Thyroid gland (tissue), 4 donors: ENCODE data around the gene LRMDA. TPM values are rescaled to one million over a fixed set of nuclear protein-coding genes. Genes with fewer than 3 reads are reported as not detected.
"Not testable (repeated sequence)": the region's sequence is repeated elsewhere in the genome, so short reads cannot be mapped to it uniquely, and the experiment has no call there.

Experiments
- DNase-seq, 2 donors: peaks; one replicate each; pipeline ENCODE4 v3.0.0-alpha.2; 2019
- H3K27ac ChIP-seq, 3 donors: fragments of 200-600 bp; sonication (generic); 1 replicate in 2 of 3; 2 replicates in 1 of 3; pipeline ENCODE4 v1.5.1; 2016 to 2019; ENCODE audit warnings: mild to moderate bottlenecking in 1 of 3, moderate library complexity in 1 of 3
- H3K27me3 ChIP-seq: fragments of 200-600 bp; sonication (generic); one replicate; pipeline ENCODE4 v1.5.1; 2019
- H3K36me3 ChIP-seq, 2 donors: fragments of 200-600 bp; sonication (generic); one replicate each; pipeline ENCODE4 v1.5.1; 2016 to 2019
- H3K4me1 ChIP-seq, 2 donors: fragments of 200-600 bp; sonication (generic); one replicate each; pipeline ENCODE4 v1.5.1; 2017 to 2019
- H3K4me3 ChIP-seq, 3 donors: fragments of 200-600 bp; sonication (generic); replicated peaks in 1 of 3; 1 replicate in 2 of 3; 2 replicates in 1 of 3; pipeline ENCODE4 v1.5.1; 2016; ENCODE audit warnings: mild to moderate bottlenecking in 1 of 3
- H3K9me3 ChIP-seq: fragments of 200-600 bp; sonication (generic); one replicate; pipeline ENCODE4 v1.5.1; 2017
- CTCF ChIP-seq, 6 experiments: fragments of 200-600 bp in 3 of 6; fragments of 450-650 bp in 3 of 6; sonication (generic) in 3 of 6; IDR thresholded peaks; one replicate each; pipeline ENCODE4 v1.5.1; 2016 to 2019; ENCODE audit warnings: antibody characterized with exemption in 6 of 6, mild to moderate bottlenecking in 2 of 6, inconsistent platforms in 1 of 6, moderate library complexity in 1 of 6
- POLR2A ChIP-seq, 2 donors: fragments of 450-650 bp; IDR thresholded peaks; one replicate each; pipeline ENCODE4 v1.6.1; 2017; ENCODE audit warnings: antibody characterized with exemption in 2 of 2, mild to moderate bottlenecking in 2 of 2, moderate library complexity in 1 of 2
- WGBS, 2 donors: methylation state at CpG; one replicate each; pipeline ENCODE4 v1.1.5; 2017; 5-methylcytosine and 5-hydroxymethylcytosine counted together
- intact Hi-C: fragments of 100-400 bp; cut with DNase I; formaldehyde crosslinking; loops from one replicate; pipeline ENCODE4 v1.15.1; 2023
- total RNA-seq, 4 donors: library from RNA; depleted of rRNA; stranded (reverse); fragments of >200 nt; gene quantifications; one replicate each; pipeline ENCODE4 v1.2.3, GENCODE V29; 2016

Gene LRMDA
- total RNA-seq, 4 donors from 2014 or later = 16.5 to 31.7 (median 23.2) TPM

GRCh38 chr10:76141376-76141775, 710.0 kb downstream of the LRMDA start:
- intact Hi-C loops = no loop called here
- H3K36me3 ChIP-seq = no peaks in the 10 kb centered on the region
- WGBS, 2 donors = 95 to 96% methylated on average over 3 of the region's 3 CpGs
- H3K9me3 ChIP-seq = no peaks in the 10 kb centered on the region
- H3K27me3 ChIP-seq = no peaks in the 10 kb centered on the region
- peaks cover 0 to 7% of the 10 kb centered on the region in 2 donors for H3K4me1 ChIP-seq
- H3K4me3 ChIP-seq = no peak overlapping the region
- DNase-seq = no peak
- no peak for TF ChIP-seq CTCF (IDR thresholded peaks at IDR 0.05)
- TF ChIP-seq POLR2A (IDR thresholded peaks at IDR 0.05) = no peak
- no peak overlapping the region for H3K27ac ChIP-seq

- H3K36me3 ChIP-seq, intact Hi-C loops, H3K4me3 ChIP-seq, H3K9me3 ChIP-seq, H3K27ac ChIP-seq, H3K27me3 ChIP-seq, DNase-seq: not testable (repeated sequence)
- peaks cover 13 to 15% of the 10 kb centered on the region in 2 donors for H3K4me1 ChIP-seq
- 96 to 100% methylated on average over 8 of the region's 8 CpGs for WGBS, 2 donors
These were observed 716.8 kb downstream of the LRMDA start for GRCh38 chr10:76148217-76148616.

GRCh38 chr10:76149182-76149581, 717.8 kb downstream of the LRMDA start:
- no peak for DNase-seq
- intact Hi-C loops = no loop called here
- Histone ChIP-seq H3K4me1 (peaks cover 13 to 15% of the 10 kb centered on the region in 2 donors), H3K9me3 (no peaks in the 10 kb centered on the region), H3K4me3 (no peak overlapping the region), H3K27me3 (no peaks in the 10 kb centered on the region), H3K36me3 (no peaks in the 10 kb centered on the region), H3K27ac (no peak overlapping the region)
- WGBS, 2 donors = 94 to 97% methylated on average over 1 of the region's 1 CpG
- TF ChIP-seq CTCF (IDR thresholded peaks at IDR 0.05) = no peak
- TF ChIP-seq POLR2A (IDR thresholded peaks at IDR 0.05) = no peak

GRCh38 chr10:76149602-76150138, 718.2 kb downstream of the LRMDA start:
- H3K4me1 ChIP-seq = peaks cover 13 to 15% of the 10 kb centered on the region in 2 donors
- 82 to 99% methylated on average over 2 of the region's 2 CpGs for WGBS, 2 donors
- intact Hi-C loops = no loop called here
- no peaks in the 10 kb centered on the region for H3K36me3 ChIP-seq
- DNase-seq = no peak
- TF ChIP-seq CTCF (IDR thresholded peaks at IDR 0.05) (no peak), POLR2A (IDR thresholded peaks at IDR 0.05) (no peak)
- H3K9me3 ChIP-seq = no peaks in the 10 kb centered on the region
- no peaks in the 10 kb centered on the region for H3K27me3 ChIP-seq
- no peak overlapping the region for H3K4me3 ChIP-seq
- H3K27ac ChIP-seq = peak overlapping the region in 1 of 3 donors; percentile 50

- Histone ChIP-seq H3K27me3 (no peaks in the 10 kb centered on the region), H3K4me3 (no peak overlapping the region), H3K36me3 (no peaks in the 10 kb centered on the region), H3K9me3 (no peaks in the 10 kb centered on the region), H3K27ac (peak overlapping the region in 1 of 3 donors; percentile 50), H3K4me1 (peaks cover 13 to 15% of the 10 kb centered on the region in 2 donors)
- WGBS, 2 donors = 59 to 65% methylated on average over 15 to 17 of the region's 17 CpGs
- intact Hi-C loops = no loop called here
- DNase-seq = peak; percentile 53 to 69
- TF ChIP-seq POLR2A (IDR thresholded peaks at IDR 0.05) = no peak
- no peak for TF ChIP-seq CTCF (IDR thresholded peaks at IDR 0.05)
These were observed 718.9 kb downstream of the LRMDA start for GRCh38 chr10:76150139-76150875.
